ENCODE data around the gene CACNB3. TPM values are rescaled to one million over a fixed set of nuclear protein-coding genes. Genes with fewer than 3 reads are reported as not detected.

CACNB3 gene
- total and polyA plus RNA-seq, 2 of the 13 experiments (the other 11 are each of a cell fraction or from before 2014, with no cell fraction given): 0.29 to 0.54 TPM

DNA sequence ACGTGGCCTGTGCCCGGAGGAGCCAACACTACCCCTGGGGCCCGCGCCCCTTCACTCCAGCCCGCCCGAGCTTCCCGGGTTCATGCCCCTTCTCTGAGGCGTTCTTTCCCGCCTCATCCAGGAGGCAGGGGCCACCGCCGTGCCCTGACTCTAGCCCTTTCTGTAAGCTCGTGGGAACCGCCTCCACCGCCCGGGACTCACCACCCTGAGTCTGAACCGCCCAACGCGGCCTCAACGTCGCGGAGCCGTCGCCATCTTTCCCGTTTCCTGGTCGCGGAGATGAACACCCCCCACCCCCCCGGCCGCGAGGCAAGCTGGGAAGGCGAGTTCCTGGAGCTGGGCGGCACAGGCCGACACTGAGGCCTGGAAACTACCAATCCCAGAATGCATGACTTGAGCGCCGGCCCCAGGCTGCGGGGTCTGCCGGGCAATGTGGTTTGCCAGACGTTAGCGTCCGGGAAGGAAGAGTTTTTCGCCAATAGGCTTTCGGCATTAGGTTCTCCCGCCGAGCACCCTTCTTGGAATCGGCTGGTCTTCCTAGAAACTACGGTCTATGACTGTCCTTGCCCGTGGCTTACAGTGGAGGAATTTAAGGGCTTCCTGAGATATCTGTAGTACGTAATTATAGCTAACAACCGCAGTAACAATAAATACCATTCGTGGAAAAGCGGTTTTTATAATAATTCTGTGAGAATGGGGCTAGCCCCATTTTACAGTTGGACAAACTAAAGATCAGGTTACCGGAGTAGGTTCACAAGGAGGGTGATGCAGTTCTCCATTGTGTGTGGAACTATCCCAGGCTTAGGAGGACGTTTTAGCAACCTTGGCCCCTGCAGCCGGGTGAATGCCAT, 33.8 kb downstream of the CACNB3 start, which contains the start of gene DDX23 (continued):
- TF ChIP-seq KLF6 (CRISPR knock-in tag; IDR thresholded peaks at IDR 0.05): no peak
- no peak for TF ChIP-seq ZNF10 (CRISPR knock-in tag; IDR thresholded peaks at IDR 0.05; ENCODE audit: borderline replicate concordance, low read depth)
- TF ChIP-seq HMG20A (CRISPR knock-in tag; IDR thresholded peaks at IDR 0.05; ENCODE audit: borderline replicate concordance): no peak
- TF ChIP-seq, protein P1, sequence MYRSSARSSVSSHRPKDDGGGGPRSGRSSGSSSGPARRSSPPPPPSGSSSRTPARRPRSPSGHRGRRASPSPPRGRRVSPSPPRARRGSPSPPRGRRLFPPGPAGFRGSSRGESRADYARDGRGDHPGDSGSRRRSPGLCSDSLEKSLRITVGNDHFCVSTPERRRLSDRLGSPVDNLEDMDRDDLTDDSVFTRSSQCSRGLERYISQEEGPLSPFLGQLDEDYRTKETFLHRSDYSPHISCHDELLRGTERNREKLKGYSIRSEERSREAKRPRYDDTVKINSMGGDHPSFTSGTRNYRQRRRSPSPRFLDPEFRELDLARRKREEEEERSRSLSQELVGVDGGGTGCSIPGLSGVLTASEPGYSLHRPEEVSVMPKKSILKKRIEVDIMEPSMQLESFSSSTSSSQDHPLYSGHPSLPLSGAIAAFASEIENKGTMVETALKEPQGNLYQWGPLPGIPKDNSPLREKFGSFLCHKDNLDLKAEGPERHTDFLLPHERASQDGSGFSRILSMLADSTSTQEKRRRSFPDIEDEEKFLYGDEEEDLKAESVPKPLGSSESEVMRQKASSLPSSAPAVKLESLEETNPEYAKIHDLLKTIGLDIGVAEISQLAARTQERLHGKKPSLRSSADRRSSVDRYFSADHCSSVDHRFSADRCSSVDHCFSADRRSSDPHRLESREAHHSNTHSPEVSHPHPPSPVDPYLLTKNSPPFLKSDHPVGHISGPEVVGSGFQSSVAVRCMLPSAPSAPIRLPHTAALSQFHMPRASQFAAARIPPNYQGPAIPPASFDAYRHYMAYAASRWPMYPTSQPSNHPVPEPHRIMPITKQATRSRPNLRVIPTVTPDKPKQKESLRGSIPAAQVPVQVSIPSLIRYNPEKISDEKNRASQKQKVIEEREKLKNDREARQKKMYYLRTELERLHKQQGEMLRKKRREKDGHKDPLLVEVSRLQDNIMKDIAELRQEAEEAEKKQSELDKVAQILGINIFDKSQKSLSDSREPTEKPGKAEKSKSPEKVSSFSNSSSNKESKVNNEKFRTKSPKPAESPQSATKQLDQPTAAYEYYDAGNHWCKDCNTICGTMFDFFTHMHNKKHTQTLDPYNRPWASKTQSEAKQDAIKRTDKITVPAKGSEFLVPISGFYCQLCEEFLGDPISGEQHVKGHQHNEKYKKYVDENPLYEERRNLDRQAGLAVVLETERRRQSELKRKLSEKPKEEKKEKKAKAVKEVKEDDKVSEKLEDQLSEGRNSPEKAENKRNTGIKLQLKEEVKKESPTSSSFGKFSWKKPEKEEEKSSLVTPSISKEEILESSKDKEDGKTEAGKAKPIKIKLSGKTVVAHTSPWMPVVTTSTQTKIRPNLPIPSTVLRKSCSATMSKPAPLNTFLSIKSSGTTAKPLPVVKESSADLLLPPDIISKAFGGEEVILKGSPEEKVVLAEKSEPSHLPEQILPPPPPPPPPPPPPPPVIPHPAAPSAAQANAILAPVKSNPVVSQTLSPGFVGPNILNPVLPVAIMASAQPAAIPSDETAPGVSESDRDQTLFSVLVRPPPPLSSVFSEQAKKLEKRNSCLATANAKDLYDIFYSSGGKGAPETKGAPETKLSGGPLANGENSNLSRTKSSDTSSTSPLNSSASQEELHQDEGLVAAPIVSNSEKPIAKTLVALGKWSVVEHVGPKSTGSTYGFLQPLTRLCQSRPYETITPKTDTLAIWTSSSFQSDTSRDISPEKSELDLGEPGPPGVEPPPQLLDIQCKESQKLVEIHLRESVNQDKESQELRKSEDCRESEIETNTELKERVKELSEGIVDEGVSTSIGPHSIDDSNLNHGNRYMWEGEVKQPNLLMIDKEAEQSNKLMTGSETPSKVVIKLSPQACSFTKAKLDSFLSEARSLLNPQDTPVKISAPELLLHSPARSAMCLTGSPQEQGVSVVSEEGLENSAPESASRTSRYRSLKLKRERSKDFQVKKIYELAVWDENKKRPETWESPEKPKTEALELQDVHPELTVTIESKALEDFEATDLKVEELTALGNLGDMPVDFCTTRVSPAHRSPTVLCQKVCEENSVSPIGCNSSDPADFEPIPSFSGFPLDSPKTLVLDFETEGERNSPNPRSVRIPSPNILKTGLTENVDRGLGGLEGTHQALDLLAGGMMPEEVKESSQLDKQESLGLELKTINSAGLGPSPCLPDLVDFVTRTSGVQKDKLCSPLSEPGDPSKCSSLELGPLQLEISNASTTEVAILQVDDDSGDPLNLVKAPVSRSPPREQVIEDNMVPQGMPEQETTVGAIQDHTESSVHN (CRISPR knock-in tag; IDR thresholded peaks at IDR 0.05): no peak
- peak; percentile 71; the same call in 1 of the 2 replicates for TF ChIP-seq ZNF746 (CRISPR knock-in tag; IDR thresholded peaks at IDR 0.05)
- TF ChIP-seq, protein P2, sequence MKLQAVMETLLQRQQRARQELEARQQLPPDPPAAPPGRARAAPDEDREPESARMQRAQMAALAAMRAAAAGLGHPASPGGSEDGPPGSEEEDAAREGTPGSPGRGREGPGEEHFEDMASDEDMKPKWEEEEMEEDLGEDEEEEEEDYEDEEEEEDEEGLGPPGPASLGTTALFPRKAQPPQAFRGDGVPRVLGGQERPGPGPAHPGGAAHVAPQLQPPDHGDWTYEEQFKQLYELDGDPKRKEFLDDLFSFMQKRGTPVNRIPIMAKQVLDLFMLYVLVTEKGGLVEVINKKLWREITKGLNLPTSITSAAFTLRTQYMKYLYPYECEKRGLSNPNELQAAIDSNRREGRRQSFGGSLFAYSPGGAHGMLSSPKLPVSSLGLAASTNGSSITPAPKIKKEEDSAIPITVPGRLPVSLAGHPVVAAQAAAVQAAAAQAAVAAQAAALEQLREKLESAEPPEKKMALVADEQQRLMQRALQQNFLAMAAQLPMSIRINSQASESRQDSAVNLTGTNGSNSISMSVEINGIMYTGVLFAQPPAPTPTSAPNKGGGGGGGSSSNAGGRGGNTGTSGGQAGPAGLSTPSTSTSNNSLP (IDR thresholded peaks at IDR 0.05; ENCODE audit: low read depth, low read length): peak; percentile 18; the same call in 1 of the 2 replicates
- TF ChIP-seq ZNF354B (CRISPR knock-in tag; IDR thresholded peaks at IDR 0.05): no peak
- TF ChIP-seq TMF1 (CRISPR knock-in tag; IDR thresholded peaks at IDR 0.05; ENCODE audit: low read depth): 0 out of 2 replicates have a peak, but pooled peaks have one; percentile 49
- TF ChIP-seq, protein P3, sequence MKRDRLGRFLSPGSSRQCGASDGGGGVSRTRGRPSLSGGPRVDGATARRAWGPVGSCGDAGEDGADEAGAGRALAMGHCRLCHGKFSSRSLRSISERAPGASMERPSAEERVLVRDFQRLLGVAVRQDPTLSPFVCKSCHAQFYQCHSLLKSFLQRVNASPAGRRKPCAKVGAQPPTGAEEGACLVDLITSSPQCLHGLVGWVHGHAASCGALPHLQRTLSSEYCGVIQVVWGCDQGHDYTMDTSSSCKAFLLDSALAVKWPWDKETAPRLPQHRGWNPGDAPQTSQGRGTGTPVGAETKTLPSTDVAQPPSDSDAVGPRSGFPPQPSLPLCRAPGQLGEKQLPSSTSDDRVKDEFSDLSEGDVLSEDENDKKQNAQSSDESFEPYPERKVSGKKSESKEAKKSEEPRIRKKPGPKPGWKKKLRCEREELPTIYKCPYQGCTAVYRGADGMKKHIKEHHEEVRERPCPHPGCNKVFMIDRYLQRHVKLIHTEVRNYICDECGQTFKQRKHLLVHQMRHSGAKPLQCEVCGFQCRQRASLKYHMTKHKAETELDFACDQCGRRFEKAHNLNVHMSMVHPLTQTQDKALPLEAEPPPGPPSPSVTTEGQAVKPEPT (CRISPR knock-in tag; IDR thresholded peaks at IDR 0.05; ENCODE audit: low read depth): no peak
- TF ChIP-seq, protein P4, sequence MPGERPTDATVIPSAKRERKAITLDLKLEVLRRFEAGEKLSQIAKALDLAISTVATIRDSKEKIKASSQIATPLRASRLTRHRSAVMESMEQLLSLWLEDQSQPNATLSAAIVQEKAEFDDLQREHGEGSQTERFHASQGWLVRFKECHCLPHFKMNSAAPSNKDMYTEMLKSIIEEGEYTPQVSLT (CRISPR knock-in tag; IDR thresholded peaks at IDR 0.05; ENCODE audit: borderline replicate concordance, low read depth): no peak
- peak; percentile 4; the same call in 1 of the 2 replicates for TF ChIP-seq ZNF747 (CRISPR knock-in tag; IDR thresholded peaks at IDR 0.05; ENCODE audit: borderline replicate concordance)
- TF ChIP-seq JARID2 (CRISPR knock-in tag; IDR thresholded peaks at IDR 0.05; ENCODE audit: insufficient replicate concordance): no peak
- TF ChIP-seq, protein P5, sequence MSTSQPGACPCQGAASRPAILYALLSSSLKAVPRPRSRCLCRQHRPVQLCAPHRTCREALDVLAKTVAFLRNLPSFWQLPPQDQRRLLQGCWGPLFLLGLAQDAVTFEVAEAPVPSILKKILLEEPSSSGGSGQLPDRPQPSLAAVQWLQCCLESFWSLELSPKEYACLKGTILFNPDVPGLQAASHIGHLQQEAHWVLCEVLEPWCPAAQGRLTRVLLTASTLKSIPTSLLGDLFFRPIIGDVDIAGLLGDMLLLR (CRISPR knock-in tag; IDR thresholded peaks at IDR 0.05): peak; percentile 85
- TF ChIP-seq, protein P6, sequence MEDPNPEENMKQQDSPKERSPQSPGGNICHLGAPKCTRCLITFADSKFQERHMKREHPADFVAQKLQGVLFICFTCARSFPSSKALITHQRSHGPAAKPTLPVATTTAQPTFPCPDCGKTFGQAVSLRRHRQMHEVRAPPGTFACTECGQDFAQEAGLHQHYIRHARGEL (CRISPR knock-in tag; IDR thresholded peaks at IDR 0.05): no peak
